ENCODE results near the gene KCTD15. TPM values are rescaled to one million over a fixed set of nuclear protein-coding genes. Genes with fewer than 3 reads are reported as not detected.

KCTD15 gene
- total RNA-seq, 2 donors from 2014 or later: 13.8 to 14.0 TPM

DNA sequence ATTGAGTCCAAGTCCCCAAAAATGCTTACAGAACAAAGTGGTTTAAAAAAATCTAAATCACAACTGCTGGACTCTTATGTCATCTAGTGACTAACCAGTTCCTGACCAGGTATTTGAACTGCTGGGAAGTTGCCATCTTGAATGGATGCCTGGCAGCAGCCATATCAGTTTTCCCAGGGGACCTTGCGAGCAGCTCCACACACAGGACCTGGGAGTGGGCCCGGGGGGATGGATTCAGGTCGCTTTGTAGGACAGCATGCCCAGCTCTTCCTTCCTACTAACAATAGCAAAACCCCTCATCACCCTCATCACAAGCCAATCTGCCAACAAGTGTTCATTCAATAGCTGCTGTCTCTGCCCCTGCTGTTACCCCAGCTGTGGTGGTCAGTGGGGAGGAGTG is 65.3 kb downstream of the KCTD15 start:
- no peak for DNase-seq
- Histone ChIP-seq H3K36me3 (no peaks in the 10 kb centered on the region), H3K9ac (ENCODE audit: low read depth in 2 of 2, low read length in 2 of 2) (no peak overlapping the region), H3K4me3 (no peak overlapping the region), H3K27me3 (no peaks in the 10 kb centered on the region), H3K4me1 (no peaks in the 10 kb centered on the region), H3K27ac (no peak overlapping the region), H3K9me3 (no peaks in the 10 kb centered on the region)
- intact Hi-C loops (cut with DNase I): no loop called here
- TF ChIP-seq, protein P1, sequence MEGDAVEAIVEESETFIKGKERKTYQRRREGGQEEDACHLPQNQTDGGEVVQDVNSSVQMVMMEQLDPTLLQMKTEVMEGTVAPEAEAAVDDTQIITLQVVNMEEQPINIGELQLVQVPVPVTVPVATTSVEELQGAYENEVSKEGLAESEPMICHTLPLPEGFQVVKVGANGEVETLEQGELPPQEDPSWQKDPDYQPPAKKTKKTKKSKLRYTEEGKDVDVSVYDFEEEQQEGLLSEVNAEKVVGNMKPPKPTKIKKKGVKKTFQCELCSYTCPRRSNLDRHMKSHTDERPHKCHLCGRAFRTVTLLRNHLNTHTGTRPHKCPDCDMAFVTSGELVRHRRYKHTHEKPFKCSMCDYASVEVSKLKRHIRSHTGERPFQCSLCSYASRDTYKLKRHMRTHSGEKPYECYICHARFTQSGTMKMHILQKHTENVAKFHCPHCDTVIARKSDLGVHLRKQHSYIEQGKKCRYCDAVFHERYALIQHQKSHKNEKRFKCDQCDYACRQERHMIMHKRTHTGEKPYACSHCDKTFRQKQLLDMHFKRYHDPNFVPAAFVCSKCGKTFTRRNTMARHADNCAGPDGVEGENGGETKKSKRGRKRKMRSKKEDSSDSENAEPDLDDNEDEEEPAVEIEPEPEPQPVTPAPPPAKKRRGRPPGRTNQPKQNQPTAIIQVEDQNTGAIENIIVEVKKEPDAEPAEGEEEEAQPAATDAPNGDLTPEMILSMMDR (IDR thresholded peaks at IDR 0.05): no peak

DNA sequence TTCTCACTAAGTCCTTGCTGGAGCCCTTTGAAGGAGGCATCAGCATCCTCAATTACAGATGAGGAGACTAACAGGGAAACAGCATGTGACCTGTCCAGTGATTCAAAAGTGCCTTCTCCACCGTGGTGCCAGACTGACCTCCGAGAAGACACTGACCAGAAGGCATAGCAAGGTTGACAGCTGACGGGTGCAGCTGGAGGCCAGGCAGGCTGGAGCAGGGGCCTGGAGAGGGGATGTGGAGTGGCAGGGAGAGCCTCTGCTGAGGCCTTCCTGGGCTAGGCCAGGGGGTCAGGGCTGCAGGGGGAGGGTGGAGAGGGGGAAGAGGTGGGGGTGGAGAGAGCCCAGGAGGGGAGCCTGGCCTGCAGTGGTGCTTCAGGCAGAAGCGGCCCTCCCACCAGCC is 66.3 kb downstream of the KCTD15 start:
- intact Hi-C loops (cut with DNase I): no loop called here
- no peaks in the 10 kb centered on the region for H3K36me3 ChIP-seq
- H3K9me3 ChIP-seq: no peaks in the 10 kb centered on the region
- no peak overlapping the region for H3K27ac ChIP-seq
- no peak overlapping the region for H3K9ac ChIP-seq (ENCODE audit: low read depth in 2 of 2, low read length in 2 of 2)
- TF ChIP-seq, protein P1 (IDR thresholded peaks at IDR 0.05): no peak
- no peaks in the 10 kb centered on the region for H3K27me3 ChIP-seq
- DNase-seq: no peak
- no peak overlapping the region for H3K4me3 ChIP-seq
- no peaks in the 10 kb centered on the region for H3K4me1 ChIP-seq

DNA sequence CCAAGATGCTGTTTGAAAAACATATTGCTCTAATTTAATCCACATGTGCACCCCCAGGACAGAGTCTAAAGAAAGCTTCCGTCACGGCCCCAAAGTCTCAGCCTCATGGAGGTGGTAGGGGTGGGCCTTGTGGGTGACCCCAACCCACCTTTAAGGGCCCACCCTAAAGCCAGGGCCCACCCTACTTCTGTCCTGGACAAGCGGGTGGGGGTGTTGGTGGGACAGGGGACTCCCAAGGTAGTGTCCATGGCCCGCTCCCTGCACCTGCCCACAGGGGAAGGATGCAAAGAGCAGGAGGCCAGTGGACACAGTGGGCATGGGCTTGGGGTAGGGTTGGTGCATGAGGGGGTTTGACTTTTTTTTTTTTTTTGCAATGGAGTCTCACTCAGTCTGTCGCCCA is 66.8 kb downstream of the KCTD15 start:
- TF ChIP-seq, protein P1 (IDR thresholded peaks at IDR 0.05): no peak
- H3K4me1 ChIP-seq: no peaks in the 10 kb centered on the region
- no peaks in the 10 kb centered on the region for H3K9me3 ChIP-seq
- no peak overlapping the region for H3K27ac ChIP-seq
- H3K4me3 ChIP-seq: no peak overlapping the region
- no peaks in the 10 kb centered on the region for H3K36me3 ChIP-seq
- intact Hi-C loops (cut with DNase I): no loop called here
- no peaks in the 10 kb centered on the region for H3K27me3 ChIP-seq
- no peak overlapping the region for H3K9ac ChIP-seq (ENCODE audit: low read depth in 2 of 2, low read length in 2 of 2)
- no peak for DNase-seq

DNA sequence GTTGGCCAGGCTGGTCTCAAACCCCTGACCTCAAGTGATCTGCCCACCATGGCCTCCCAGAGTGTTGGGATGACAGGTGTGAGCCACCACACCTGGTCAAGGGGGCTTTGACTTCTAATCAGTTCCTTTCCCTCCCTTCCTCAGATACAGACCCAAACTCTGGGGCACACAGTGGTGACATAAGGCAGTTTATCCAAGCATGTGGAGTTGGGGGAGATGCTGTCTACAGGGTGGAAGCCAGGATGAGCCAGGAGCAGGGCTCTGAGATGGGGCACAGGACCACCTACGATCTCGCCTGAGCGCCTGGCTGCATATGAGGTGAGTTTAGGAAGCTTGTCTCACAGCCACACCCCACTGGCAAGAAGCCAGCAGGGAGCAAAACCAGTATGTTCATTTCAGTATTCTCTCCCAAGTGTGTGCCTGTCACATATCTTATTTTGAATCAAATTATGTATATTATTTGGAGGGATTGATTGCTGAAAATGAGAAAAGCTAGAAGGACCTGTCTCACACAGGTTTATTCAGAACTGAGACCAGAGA is 67.7 kb downstream of the KCTD15 start:
- DNase-seq: peak; percentile 35

DNA sequence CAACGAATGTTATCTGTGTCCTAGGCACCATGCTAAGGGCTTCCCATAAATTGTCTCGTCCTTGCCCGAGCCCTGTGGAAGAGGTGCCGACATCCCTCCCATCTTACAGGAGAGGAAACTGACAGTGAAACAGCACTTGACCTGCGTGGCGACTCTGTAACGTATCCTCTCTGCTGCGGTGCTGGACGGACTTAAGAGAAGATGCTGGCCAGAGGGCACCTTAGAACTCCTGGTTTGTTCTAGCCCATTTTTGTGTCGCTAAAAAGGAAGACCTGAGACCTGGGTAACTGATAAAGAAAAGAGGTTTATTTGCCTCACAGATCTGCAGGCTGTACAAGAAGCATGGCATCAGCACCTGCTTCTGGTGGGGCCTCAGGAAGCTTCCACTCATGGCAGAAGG is 68.6 kb downstream of the KCTD15 start:
- Histone ChIP-seq H3K4me3 (no peak overlapping the region), H3K4me1 (no peaks in the 10 kb centered on the region), H3K9ac (ENCODE audit: low read depth in 2 of 2, low read length in 2 of 2) (no peak overlapping the region), H3K36me3 (no peaks in the 10 kb centered on the region), H3K9me3 (no peaks in the 10 kb centered on the region), H3K27me3 (no peaks in the 10 kb centered on the region), H3K27ac (no peak overlapping the region)
- TF ChIP-seq, protein P1 (IDR thresholded peaks at IDR 0.05): no peak
- DNase-seq: no peak
- intact Hi-C loops (cut with DNase I): no loop called here

More for the DNA sequence above, 67.7 kb downstream of the KCTD15 start:
- TF ChIP-seq, protein P1 (IDR thresholded peaks at IDR 0.05): no peak
- intact Hi-C loops (cut with DNase I): no loop called here
- H3K27me3 ChIP-seq: no peaks in the 10 kb centered on the region
- no peaks in the 10 kb centered on the region for H3K9me3 ChIP-seq
- H3K9ac ChIP-seq (ENCODE audit: low read depth in 2 of 2, low read length in 2 of 2): no peak overlapping the region
- no peaks in the 10 kb centered on the region for H3K36me3 ChIP-seq
- no peak overlapping the region for H3K4me3 ChIP-seq
- no peaks in the 10 kb centered on the region for H3K4me1 ChIP-seq
- no peak overlapping the region for H3K27ac ChIP-seq

Other genes starting within 250 kb of the KCTD15 start
- not detected for gene CHST8, start 174.9 kb upstream of the KCTD15 start, total RNA-seq

Measured in colonic mucosa (tissue), 4 donors.